GM12878 (cell line): Measurements from ENCODE around the gene MEP1B. TPM values are rescaled to one million over a fixed set of nuclear protein-coding genes. Genes with fewer than 3 reads are reported as not detected.

Experiments
- ATAC-seq: fragments of 200-7000 bp; cut with Tn5 transposase; 3 replicates; pipeline ENCODE4 v1.9.1; 2020; ENCODE audit warnings: mild to moderate bottlenecking, moderate library complexity
- BruUV-seq: library from RNA; stranded (reverse); fragments of 400-500 nt; replicated peaks from 2 replicates; lab custom pipeline; 2021; lab: Mats Ljungman, UMichigan
- CTCF ChIA-PET: fragments of 300-600 bp; sonication (Branson Sonifier 250); formaldehyde crosslinking; extraction: SDS; loops from one replicate; lab custom pipeline; 2021; ENCODE audit warnings: inconsistent platforms; lab: Yijun Ruan, JAX
- POLR2A ChIA-PET: fragments of 350-600 bp; formaldehyde crosslinking; extraction: SDS; loops from one replicate; lab custom pipeline; 2021; ENCODE audit warnings: inconsistent platforms; lab: Charles Lee
- RAD21 ChIA-PET: fragments of 300-600 bp; sonication (Branson Sonifier 250); formaldehyde crosslinking; loops from one replicate; lab custom pipeline; 2023; ENCODE audit warnings: antibody characterized with exemption; ENCODE audit not compliant: unreplicated experiment; lab: Charles Lee
- SMC1A ChIA-PET: fragments of 300-600 bp; sonication (Branson Sonifier 250); formaldehyde crosslinking; loops from one replicate; lab custom pipeline; 2023; ENCODE audit not compliant: unreplicated experiment, uncharacterized antibody; lab: Charles Lee
- DNase-seq: peaks from one replicate; pipeline ENCODE4 v3.0.0-alpha.2; 2011; ENCODE audit warnings: low read depth, low spot score
- FAIRE-seq: peaks from 3 replicates; lab custom pipeline; 2011; peaks lifted over from hg19 to GRCh38; lab: Jason Lieb, UNC
- H2AFZ ChIP-seq: 2 replicates; pipeline ENCODE4 v1.6.0; 2011; ENCODE audit warnings: low read depth, low read length, control low read depth; ENCODE audit not compliant: control insufficient read depth
- H3K27ac ChIP-seq: 2 replicates; pipeline ENCODE4 v1.5.1; 2011; ENCODE audit warnings: control low read depth; ENCODE audit not compliant: control insufficient read depth, insufficient read depth
- H3K27me3 ChIP-seq, 2 experiments: replicated peaks in 1 of 2; 2 replicates each; pipeline versions ENCODE4 v1.6.0 to v1.6.1; 2011; ENCODE audit warnings: low read length in 1 of 2; ENCODE audit not compliant: control insufficient read depth in 2 of 2, insufficient read depth in 2 of 2
- H3K36me3 ChIP-seq, 2 experiments: 2 replicates each; pipeline ENCODE4 v1.5.1; 2011; ENCODE audit warnings: low read length in 1 of 2; ENCODE audit not compliant: control insufficient read depth in 2 of 2, insufficient read depth in 2 of 2
- H3K4me1 ChIP-seq: 2 replicates; pipeline ENCODE4 v1.6.1; 2011; ENCODE audit warnings: mild to moderate bottlenecking, low read length, moderate library complexity, mixed read lengths; ENCODE audit not compliant: control insufficient read depth, insufficient read depth
- H3K4me2 ChIP-seq: 2 replicates; pipeline ENCODE4 v1.6.0; 2011; ENCODE audit warnings: control low read depth; ENCODE audit not compliant: control insufficient read depth, insufficient read depth
- H3K4me3 ChIP-seq: fragments of 200-600 bp; sonication (generic); 2 replicates; pipeline ENCODE4 v1.5.1; 2016
- H3K79me2 ChIP-seq: 2 replicates; pipeline ENCODE4 v1.6.0; 2011; ENCODE audit warnings: low read length; ENCODE audit not compliant: control insufficient read depth, insufficient read depth
- H3K9ac ChIP-seq: 2 replicates; pipeline ENCODE4 v1.8.0; 2011; ENCODE audit warnings: low read length, control low read depth, mixed read lengths; ENCODE audit not compliant: control insufficient read depth, insufficient read depth
- H3K9me3 ChIP-seq: replicated peaks from 3 replicates; pipeline ENCODE4 v1.5.1; 2011; ENCODE audit warnings: mild to moderate bottlenecking, low read length; ENCODE audit not compliant: control insufficient read depth, insufficient read depth
- H4K20me1 ChIP-seq: 2 replicates; pipeline ENCODE4 v1.6.0; 2011; ENCODE audit not compliant: control insufficient read depth, insufficient read depth
- CREB1 ChIP-seq: IDR thresholded peaks from 2 replicates; pipeline ENCODE4 v1.6.1; 2012; ENCODE audit warnings: low read depth, mild to moderate bottlenecking, inconsistent platforms
- EED ChIP-seq: sonication (generic); IDR thresholded peaks from 2 replicates; pipeline ENCODE4 v1.6.1; 2016; ENCODE audit warnings: antibody characterized with exemption, low read depth
- IKZF1 ChIP-seq: fragments of 450-650 bp; conservative IDR thresholded peaks from 2 replicates; pipeline ENCODE4 v1.6.1; 2017; ENCODE audit warnings: antibody characterized with exemption, mild to moderate bottlenecking
- KAT2A ChIP-seq: conservative IDR thresholded peaks from 2 replicates; pipeline ENCODE4 v1.6.1; 2011; ENCODE audit warnings: low read depth, low read length; ENCODE audit not compliant: control insufficient read depth
- PAX8 ChIP-seq: fragments of 450-650 bp; IDR thresholded peaks from 2 replicates; pipeline ENCODE4 v1.6.1; 2017; ENCODE audit warnings: mild to moderate bottlenecking, moderate library complexity
- RB1 ChIP-seq: fragments of 450-650 bp; formaldehyde crosslinking; IDR thresholded peaks from 2 replicates; pipeline ENCODE4 v1.6.1; 2017; ENCODE audit warnings: mild to moderate bottlenecking, borderline replicate concordance
- RUNX3 ChIP-seq: IDR thresholded peaks from 2 replicates; pipeline ENCODE4 v1.6.1; 2012; ENCODE audit warnings: low read length, inconsistent platforms
- SPI1 ChIP-seq: IDR thresholded peaks from 2 replicates; pipeline ENCODE4 v1.6.1; 2011; ENCODE audit warnings: low read depth, mild to moderate bottlenecking, low read length, moderate library complexity, borderline replicate concordance; ENCODE audit not compliant: insufficient read depth
- TCF12 ChIP-seq: IDR thresholded peaks from 2 replicates; pipeline ENCODE4 v1.6.1; 2011; ENCODE audit warnings: low read depth, mild to moderate bottlenecking, low read length
- WGBS: methylation state at CpG from one replicate; pipeline ENCODE4 v1.1.6; 2016; ENCODE audit warnings: low lambda C conversion rate; ENCODE audit not compliant: insufficient replicate concordance, insufficient coverage; ENCODE audit errors: missing lambda C conversion rate; 5-methylcytosine and 5-hydroxymethylcytosine counted together
- in situ Hi-C: fragments of 300-500 bp; cut with MboI; formaldehyde crosslinking; loops from 9 replicates; pipeline ENCODE4 v1.14.3; 2018; ENCODE audit warnings: mixed read lengths
- intact Hi-C: fragments of 100-400 bp; cut with micrococcal nuclease; formaldehyde crosslinking; loops from one replicate; pipeline ENCODE4 v1.14.2; 2022; ENCODE audit not compliant: unreplicated experiment
- polyA plus RNA-seq, 11 experiments: library from polyadenylated mRNA; depleted of rRNA in 4 of 11; unstranded in 6 of 11; stranded (reverse) in 5 of 11; fragments of >200 nt; fragmentation: Nextera tagmentation in 4 of 11; fragmentation: Illumina TruSeq in 1 of 11; extraction: Ambion mirVana in 4 of 11; extraction: Trizol in 1 of 11; gene quantifications; 1 replicate in 1 of 11; 2 replicates in 10 of 11; pipeline versions ENCODE4 v1.2.1 to v1.2.3, GENCODE V29; 2011 to 2016; ENCODE audit warnings: inconsistent platforms in 2 of 11, missing spikeins in 2 of 11, low read depth in 1 of 11
- total RNA-seq, 4 experiments: library from RNA; depleted of rRNA in 3 of 4; stranded (reverse); fragments of >200 nt in 3 of 4; fragmentation: Illumina TruSeq in 1 of 4; extraction: Trizol in 1 of 4; gene quantifications; 2 replicates each; pipeline versions ENCODE4 v1.2.1 to v1.2.3, GENCODE V29; 2013 to 2021
- TF ChIP-seq, protein P1 (sequence below): fragments of 450-650 bp; IDR thresholded peaks from 2 replicates; pipeline ENCODE4 v1.6.1; 2017; ENCODE audit warnings: mild to moderate bottlenecking, moderate library complexity

The MEP1B gene
- total and polyA plus RNA-seq, 10 of the 15 experiments (the other 5 are each of a cell fraction or from before 2014, with no cell fraction given) = 0.04 to 0.05 TPM; not detected in 8

DNA sequence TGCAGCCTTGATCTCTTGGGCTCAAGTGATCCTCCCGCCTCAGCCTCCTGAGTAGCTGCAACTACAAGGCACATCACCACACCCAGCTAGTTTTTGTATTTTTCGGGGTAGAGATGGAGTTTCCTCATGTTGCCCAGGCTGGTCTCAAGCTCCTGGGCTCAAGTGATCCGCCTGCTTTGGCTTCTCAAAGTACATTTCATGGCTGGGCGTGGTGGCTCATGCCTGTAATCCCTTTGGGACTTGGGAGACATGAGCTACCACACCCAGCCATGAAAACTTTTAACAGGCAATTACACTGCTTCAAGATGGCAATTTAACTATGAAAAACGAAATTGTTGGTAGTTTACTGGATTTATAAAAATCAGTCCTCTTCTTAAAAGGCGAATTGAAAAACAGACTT, 69.7 kb downstream of the MEP1B start:
- CTCF ChIA-PET = interaction anchor here (0.7 kb wide), 1 partner anchor 12 kb away, joined by 5 read pairs; no protein-coding TSS in a partner anchor
- in situ Hi-C loops (no loop called here), intact Hi-C loops (no loop called here)
- DNase-seq (no peak), ATAC-seq (no peak), FAIRE-seq (no peak)
- H3K27me3 ChIP-seq = no peaks in the 10 kb centered on the region; a peak in 1 of 4 replicates
- 25% methylated on average over 6 of the region's 6 CpGs for WGBS
- H3K9ac ChIP-seq = no peak overlapping the region
- no peak overlapping the region for H3K4me3 ChIP-seq
- H3K36me3 ChIP-seq = no peaks in the 10 kb centered on the region
- no peaks in the 10 kb centered on the region for H3K9me3 ChIP-seq
- H4K20me1 ChIP-seq = no peaks in the 10 kb centered on the region
- no peaks in the 10 kb centered on the region for H3K79me2 ChIP-seq
- H3K27ac ChIP-seq = no peak overlapping the region
- SMC1A ChIA-PET = interaction anchor here (1.7 kb wide), 1 partner anchor 12 kb away, joined by 4 read pairs; no protein-coding TSS in a partner anchor
- no TSS peak for BruUV-seq
- no peaks in the 10 kb centered on the region for H3K4me1 ChIP-seq
- RAD21 ChIA-PET = no interaction called here
- POLR2A ChIA-PET = no interaction called here
- TF ChIP-seq RB1 (no peak), CREB1 (no peak), KAT2A (no peak), RUNX3 (no peak), SPI1 (no peak), EED (no peak), PAX8 (no peak), IKZF1 (no peak), TCF12 (no peak)
- TF ChIP-seq, protein P1, sequence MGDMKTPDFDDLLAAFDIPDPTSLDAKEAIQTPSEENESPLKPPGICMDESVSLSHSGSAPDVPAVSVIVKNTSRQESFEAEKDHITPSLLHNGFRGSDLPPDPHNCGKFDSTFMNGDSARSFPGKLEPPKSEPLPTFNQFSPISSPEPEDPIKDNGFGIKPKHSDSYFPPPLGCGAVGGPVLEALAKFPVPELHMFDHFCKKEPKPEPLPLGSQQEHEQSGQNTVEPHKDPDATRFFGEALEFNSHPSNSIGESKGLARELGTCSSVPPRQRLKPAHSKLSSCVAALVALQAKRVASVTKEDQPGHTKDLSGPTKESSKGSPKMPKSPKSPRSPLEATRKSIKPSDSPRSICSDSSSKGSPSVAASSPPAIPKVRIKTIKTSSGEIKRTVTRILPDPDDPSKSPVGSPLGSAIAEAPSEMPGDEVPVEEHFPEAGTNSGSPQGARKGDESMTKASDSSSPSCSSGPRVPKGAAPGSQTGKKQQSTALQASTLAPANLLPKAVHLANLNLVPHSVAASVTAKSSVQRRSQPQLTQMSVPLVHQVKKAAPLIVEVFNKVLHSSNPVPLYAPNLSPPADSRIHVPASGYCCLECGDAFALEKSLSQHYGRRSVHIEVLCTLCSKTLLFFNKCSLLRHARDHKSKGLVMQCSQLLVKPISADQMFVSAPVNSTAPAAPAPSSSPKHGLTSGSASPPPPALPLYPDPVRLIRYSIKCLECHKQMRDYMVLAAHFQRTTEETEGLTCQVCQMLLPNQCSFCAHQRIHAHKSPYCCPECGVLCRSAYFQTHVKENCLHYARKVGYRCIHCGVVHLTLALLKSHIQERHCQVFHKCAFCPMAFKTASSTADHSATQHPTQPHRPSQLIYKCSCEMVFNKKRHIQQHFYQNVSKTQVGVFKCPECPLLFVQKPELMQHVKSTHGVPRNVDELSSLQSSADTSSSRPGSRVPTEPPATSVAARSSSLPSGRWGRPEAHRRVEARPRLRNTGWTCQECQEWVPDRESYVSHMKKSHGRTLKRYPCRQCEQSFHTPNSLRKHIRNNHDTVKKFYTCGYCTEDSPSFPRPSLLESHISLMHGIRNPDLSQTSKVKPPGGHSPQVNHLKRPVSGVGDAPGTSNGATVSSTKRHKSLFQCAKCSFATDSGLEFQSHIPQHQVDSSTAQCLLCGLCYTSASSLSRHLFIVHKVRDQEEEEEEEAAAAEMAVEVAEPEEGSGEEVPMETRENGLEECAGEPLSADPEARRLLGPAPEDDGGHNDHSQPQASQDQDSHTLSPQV = no peak
- no peak overlapping the region for H2AFZ ChIP-seq
- H3K4me2 ChIP-seq = no peak overlapping the region
